Erythroblast (primary cell): Measurements from ENCODE around the gene PCNX1.

Experiments used
- GATA1 ChIP-seq: IDR thresholded peaks from 2 replicates; pipeline ENCODE4 v1.6.1; 2011; ENCODE audit warnings: low read depth, mild to moderate bottlenecking, control low read depth, low read length, moderate library complexity
- POLR2A ChIP-seq: IDR thresholded peaks from 2 replicates; pipeline ENCODE4 v1.6.1; 2011; ENCODE audit warnings: mild to moderate bottlenecking, low read length

- TF ChIP-seq POLR2A (no peak), GATA1 (no peak)
Observed at GRCh38 chr14:71060825-71061455, 153.7 kb downstream of the PCNX1 start.
